Stimulated activated CD8-positive, alpha-beta memory T cell treated with anti-CD3 and anti-CD28 coated beads, Interleukin-2, amount 100 ng/mL, for 48 hours (primary cell): ENCODE results near the gene KDM4C.

Experiments used
- DNase-seq, 2 donors: peaks; one replicate each; pipeline ENCODE4 v3.0.0-alpha.2; 2020; ENCODE audit warnings: low read depth in 2 of 2

The KDM4C gene

GRCh38 chr9:7042124-7042523 lies 284.4 kb downstream of the KDM4C start:
- no peak for DNase-seq

- DNase-seq = no peak
Observed at GRCh38 chr9:7045361-7045760, 287.6 kb downstream of the KDM4C start.

- no peak for DNase-seq
Observed at GRCh38 chr9:7051711-7052110, 293.9 kb downstream of the KDM4C start.

GRCh38 chr9:7053903-7054302 lies 296.1 kb downstream of the KDM4C start:
- no peak for DNase-seq

- no peak for DNase-seq
Observed at GRCh38 chr9:7055171-7055903, 297.6 kb downstream of the KDM4C start.

GRCh38 chr9:7056254-7056653 lies 298.5 kb downstream of the KDM4C start:
- DNase-seq = no peak

- DNase-seq = no peak
Observed at GRCh38 chr9:7058473-7058872, 300.7 kb downstream of the KDM4C start.

GRCh38 chr9:7067169-7067568 lies 309.4 kb downstream of the KDM4C start:
- no peak for DNase-seq

- no peak for DNase-seq
Observed at GRCh38 chr9:7071916-7072315, 314.1 kb downstream of the KDM4C start.

GRCh38 chr9:7073706-7074105 lies 315.9 kb downstream of the KDM4C start:
- no peak for DNase-seq

- no peak for DNase-seq
Observed at GRCh38 chr9:7075154-7075553, 317.4 kb downstream of the KDM4C start.

GRCh38 chr9:7079051-7079450 lies 321.3 kb downstream of the KDM4C start:
- DNase-seq = no peak

- DNase-seq = no peak
Observed at GRCh38 chr9:7081065-7081600, 323.4 kb downstream of the KDM4C start.

GRCh38 chr9:7083192-7083591 lies 325.4 kb downstream of the KDM4C start:
- no peak for DNase-seq

GRCh38 chr9:7085357-7085756 lies 327.6 kb downstream of the KDM4C start:
- DNase-seq = no peak

GRCh38 chr9:7086389-7086788 lies 328.6 kb downstream of the KDM4C start:
- no peak for DNase-seq

GRCh38 chr9:7088611-7089010 lies 330.8 kb downstream of the KDM4C start:
- DNase-seq = no peak

GRCh38 chr9:7089406-7090193 lies 331.8 kb downstream of the KDM4C start:
- no peak for DNase-seq

GRCh38 chr9:7093040-7093439 lies 335.3 kb downstream of the KDM4C start:
- DNase-seq = no peak

GRCh38 chr9:7094052-7094451 lies 336.3 kb downstream of the KDM4C start:
- DNase-seq = no peak

GRCh38 chr9:7094576-7094975 lies 336.8 kb downstream of the KDM4C start:
- DNase-seq = no peak

GRCh38 chr9:7095058-7095457 lies 337.3 kb downstream of the KDM4C start:
- DNase-seq = no peak
